ENCODE data around the gene MCF2L2. TPM values are rescaled to one million over a fixed set of nuclear protein-coding genes. Genes with fewer than 3 reads are reported as not detected.

Gene MCF2L2
- total and polyA plus RNA-seq, 9 of the 15 experiments (the other 6 are each of a cell fraction or from before 2014, with no cell fraction given): 0.56 to 4.2 (median 3.0) TPM

GRCh38 chr3:183252973-183253527, 175.4 kb downstream of the MCF2L2 start, which contains the start of gene B3GNT5:
B3GNT5 (plus strand) TSS chr3:183253253; CDS start chr3:183269799, 16,546 bp downstream.
- Histone ChIP-seq H3K36me3 (ENCODE audit: control insufficient read depth, insufficient read depth, low read length) (peaks cover 12% of the 10 kb centered on the region; the same call in 1 of the 3 replicates), H3K27me3 (ENCODE audit: control insufficient read depth in 2 of 2, insufficient read depth in 2 of 2, low read length in 2 of 2) (no peaks in the 10 kb centered on the region), H3K27ac (ENCODE audit: extremely low read depth, low read depth, low read length) (peak within 1 kb of the TSS; percentile 83), H3K4me3 (peak within 1 kb of the TSS; percentile 52), H3K79me2 (ENCODE audit: control insufficient read depth, insufficient read depth, low read length) (peaks cover 46% of the 10 kb centered on the region), H3K9me1 (ENCODE audit: control insufficient read depth, insufficient read depth, low read length) (no peaks in the 10 kb centered on the region), H2AFZ (ENCODE audit: low read depth, low read length) (peak within 1 kb of the TSS; percentile 91), H4K20me1 (replicated peaks; ENCODE audit: control insufficient read depth, insufficient read depth, low read length) (no peaks in the 10 kb centered on the region), H3K4me1 (replicated peaks in 1 of 2; ENCODE audit: control insufficient read depth in 2 of 2, insufficient read depth in 2 of 2, low read length in 2 of 2) (peaks cover 11 to 18% of the 10 kb centered on the region in 2 experiments; a peak in 4 of 5 replicates), H3K9me3 (replicated peaks; ENCODE audit: control insufficient read depth, insufficient read depth, low read depth, low read length) (no peaks in the 10 kb centered on the region), H3K4me2 (ENCODE audit: insufficient read depth, low read length) (peak within 1 kb of the TSS; percentile 86), H3K9ac (ENCODE audit: insufficient read depth in 1 of 2, low read depth in 2 of 2, low read length in 2 of 2) (peak within 1 kb of the TSS; percentile 73 to 98)
- intact Hi-C loops (cut with micrococcal nuclease) (loop anchor here (5.0 to 10.0 kb wide), 2 partner anchors 66 to 102 kb away; no protein-coding TSS in a partner anchor), in situ Hi-C loops (cut with MboI) (no loop called here)
- 1% methylated on average over 15 of the region's 43 CpGs for WGBS (ENCODE audit: insufficient coverage, low coverage, missing lambda C conversion rate)
- BruUV-seq (replicated peaks): no TSS peak
- POLR2A ChIA-PET: interaction anchor here (0.5 to 1.8 kb wide), 8 partner anchors 9 to 503 kb away, joined by 3 to 6 read pairs (median 4); no protein-coding TSS in a partner anchor
- CTCF ChIA-PET (ENCODE audit: low intra/inter-chr PET ratio): no interaction called here
- FAIRE-seq (peak; percentile 74), DNase-seq (ENCODE audit: extremely low read depth in 1 of 4, low spot score in 3 of 4) (peak; percentile 64 to 86 (median 74)), ATAC-seq (peak; percentile 62)
- no peak for TF ChIP-seq ZFX (CRISPR knock-in tag; IDR thresholded peaks at IDR 0.05)
- peak in 1 of 2 experiments; percentile 10; a peak in 1 of 4 replicates for TF ChIP-seq HDAC1 (IDR thresholded peaks at IDR 0.05)
- TF ChIP-seq ETV1 (tag; conservative IDR thresholded peaks at IDR 0.05; ENCODE audit: low read depth): no peak
- TF ChIP-seq HDAC2 (IDR thresholded peaks at IDR 0.05): no peak
- no peak for TF ChIP-seq ZNF23 (CRISPR knock-in tag; IDR thresholded peaks at IDR 0.05)
- no peak for TF ChIP-seq RAD21 (CRISPR knock-in tag; conservative IDR thresholded peaks at IDR 0.05 in 1 of 2, IDR thresholded peaks at IDR 0.05 in 1 of 2)
- no peak for TF ChIP-seq RBM39 (optimal IDR thresholded peaks at IDR 0.05; ENCODE audit: low read depth, low read length)
- no peak for TF ChIP-seq IRF2 (CRISPR knock-in tag; IDR thresholded peaks at IDR 0.05)
- TF ChIP-seq DPF2 (IDR thresholded peaks at IDR 0.05): no peak
- 0 out of 2 replicates have a peak, but pooled peaks have one; percentile 27 for TF ChIP-seq CTBP1 (IDR thresholded peaks at IDR 0.05; ENCODE audit: borderline replicate concordance)
- no peak for TF ChIP-seq ZNF239 (CRISPR knock-in tag; IDR thresholded peaks at IDR 0.05)
- peak; percentile 48 for TF ChIP-seq CCNT2 (IDR thresholded peaks at IDR 0.05; ENCODE audit: borderline replicate concordance, extremely low read depth, insufficient read length, low read depth, low read length)
- no peak for TF ChIP-seq ZNF197 (CRISPR knock-in tag; IDR thresholded peaks at IDR 0.05; ENCODE audit: low read depth)
- no peak for TF ChIP-seq MXI1 (IDR thresholded peaks at IDR 0.05; ENCODE audit: low read depth, low read length)
- TF ChIP-seq SREBF1 (IDR thresholded peaks at IDR 0.05; ENCODE audit: borderline replicate concordance, low read depth, low read length): no peak
- 0 out of 2 replicates have a peak, but pooled peaks have one; percentile 17 for TF ChIP-seq NKRF (IDR thresholded peaks at IDR 0.05; ENCODE audit: borderline replicate concordance)
- TF ChIP-seq SMAD2 (IDR thresholded peaks at IDR 0.05; ENCODE audit: low read depth, low read length): no peak
- no peak for TF ChIP-seq STAT5A (IDR thresholded peaks at IDR 0.05; ENCODE audit: borderline replicate concordance, low read length)
- TF ChIP-seq HMBOX1 (IDR thresholded peaks at IDR 0.05): no peak
- TF ChIP-seq CHD1 (IDR thresholded peaks at IDR 0.05; ENCODE audit: low read length): no peak
- TF ChIP-seq TOE1 (IDR thresholded peaks at IDR 0.05; ENCODE audit: borderline replicate concordance): no peak
- no peak for TF ChIP-seq TOE1 (CRISPR knock-in tag; IDR thresholded peaks at IDR 0.05; ENCODE audit: borderline replicate concordance, low read depth)
